ENCODE data around the gene WWOX.

GRCh38 chr16:78768226-78768625 is 668.8 kb downstream of the WWOX start:
- no peak for TF ChIP-seq CTCF (IDR thresholded peaks at IDR 0.05; ENCODE audit: borderline replicate concordance, extremely low read depth, low read length, poor library complexity, severe bottlenecking)
- TF ChIP-seq EZH2 (IDR thresholded peaks at IDR 0.05; ENCODE audit: borderline replicate concordance, low read depth, low read length, severe bottlenecking): no peak
